LHCN-M2 (cell line): ENCODE data around the gene TMPRSS7. TPM values are rescaled to one million over a fixed set of nuclear protein-coding genes. Genes with fewer than 3 reads are reported as not detected.
"Not testable (repeated sequence)": the region's sequence is repeated elsewhere in the genome, so short reads cannot be mapped to it uniquely, and the experiment has no call there.

Experiments
- DNase-seq: peaks from one replicate; pipeline ENCODE4 v3.0.0-alpha.2; 2012; ENCODE audit warnings: low read depth
- total RNA-seq: library from RNA; depleted of rRNA; stranded (reverse); fragments of >200 nt; gene quantifications from 2 replicates; pipeline ENCODE4 v1.2.3, GENCODE V29; 2014

TMPRSS7 gene
- total RNA-seq, 1 experiment from 2014 or later: not detected

DNA sequence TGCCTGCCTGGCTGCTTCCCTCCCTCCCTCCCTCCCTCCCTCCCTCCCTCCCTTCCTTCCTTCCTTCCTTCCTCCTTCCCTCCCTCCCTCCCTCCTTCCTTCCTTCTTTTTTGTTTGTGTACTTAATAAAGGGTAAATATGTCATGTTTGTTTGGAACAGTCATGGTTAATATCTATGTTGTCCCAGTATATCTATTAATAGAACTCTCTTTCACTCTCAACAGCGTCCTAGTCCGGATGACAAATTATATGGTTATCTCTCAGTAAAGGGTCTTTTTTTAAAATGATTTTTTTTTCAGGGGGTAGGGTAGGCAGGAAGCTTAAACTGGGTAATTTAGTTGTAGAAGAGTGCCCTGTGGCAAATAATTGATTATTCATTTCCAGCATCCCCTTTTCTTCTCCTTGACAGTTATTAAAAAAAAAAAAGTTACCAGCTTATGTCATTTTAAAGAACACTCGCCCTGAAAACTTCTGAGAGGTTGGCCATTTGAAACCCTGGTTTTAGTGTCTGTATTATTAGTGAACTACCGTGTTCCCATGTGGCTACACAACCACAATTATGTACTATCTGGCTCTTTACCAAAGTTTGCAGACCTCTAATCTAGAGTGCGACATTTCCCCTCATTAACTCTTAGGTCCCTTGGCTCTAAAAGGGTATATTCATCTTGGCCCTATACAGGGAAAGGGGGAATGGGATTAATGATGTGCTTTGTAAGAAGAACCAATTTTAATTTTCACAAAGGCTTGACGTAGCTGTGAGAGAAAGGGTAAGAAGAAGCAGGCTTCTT, 22.1 kb upstream of the TMPRSS7 start:
- no peak for DNase-seq

DNA sequence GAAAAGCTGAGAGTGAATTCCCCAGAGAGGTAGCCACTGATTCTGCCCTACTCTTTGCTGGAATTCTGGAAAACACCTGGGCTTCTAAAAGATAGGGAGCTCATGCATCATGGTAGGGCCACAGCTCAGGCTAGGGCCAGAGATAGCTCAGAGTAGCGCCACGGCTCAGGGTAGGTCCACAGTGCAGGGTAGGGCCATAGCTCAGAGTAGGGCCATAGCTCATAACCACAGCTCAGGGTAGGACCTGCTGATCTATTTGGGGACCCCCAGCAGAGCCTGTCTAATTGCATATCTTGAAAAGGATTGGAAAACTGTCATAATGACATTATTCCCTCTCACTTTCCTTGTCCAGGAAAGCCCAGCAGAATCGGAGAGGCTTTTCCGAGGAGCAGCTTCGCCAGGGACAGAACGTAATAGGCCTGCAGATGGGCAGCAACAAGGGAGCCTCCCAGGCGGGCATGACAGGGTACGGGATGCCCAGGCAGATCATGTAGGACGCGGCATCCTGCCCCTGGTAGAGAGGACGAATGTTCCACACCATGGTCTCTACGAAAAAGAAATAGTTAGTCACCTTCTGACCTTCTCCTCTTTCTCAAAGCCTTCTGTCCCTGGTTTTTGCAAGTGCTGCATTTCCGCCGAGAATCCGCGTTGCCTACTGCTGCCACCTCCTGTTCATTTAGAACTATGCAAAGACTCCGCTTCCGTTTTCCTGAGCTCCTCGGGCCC, 21.3 kb upstream of the TMPRSS7 start:
- peak; percentile 82 for DNase-seq

DNA sequence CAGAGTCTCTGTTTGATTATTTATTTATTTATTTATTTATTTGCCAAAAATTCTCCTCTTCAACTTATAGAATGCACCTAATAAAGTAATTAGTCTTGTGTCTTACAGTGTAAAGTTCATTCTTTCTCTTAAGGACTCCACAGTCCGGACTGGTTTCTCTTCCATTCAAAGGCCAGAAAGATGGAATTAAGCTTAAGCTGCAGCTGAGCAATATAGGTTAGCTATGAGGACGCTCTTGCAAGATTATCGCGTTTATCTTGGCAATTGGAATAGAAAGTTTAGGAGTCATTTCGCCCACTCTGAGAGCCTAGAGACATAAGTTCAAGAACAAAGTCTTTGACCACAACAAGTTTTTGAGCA, 20.8 kb upstream of the TMPRSS7 start:
- DNase-seq: no peak

DNA sequence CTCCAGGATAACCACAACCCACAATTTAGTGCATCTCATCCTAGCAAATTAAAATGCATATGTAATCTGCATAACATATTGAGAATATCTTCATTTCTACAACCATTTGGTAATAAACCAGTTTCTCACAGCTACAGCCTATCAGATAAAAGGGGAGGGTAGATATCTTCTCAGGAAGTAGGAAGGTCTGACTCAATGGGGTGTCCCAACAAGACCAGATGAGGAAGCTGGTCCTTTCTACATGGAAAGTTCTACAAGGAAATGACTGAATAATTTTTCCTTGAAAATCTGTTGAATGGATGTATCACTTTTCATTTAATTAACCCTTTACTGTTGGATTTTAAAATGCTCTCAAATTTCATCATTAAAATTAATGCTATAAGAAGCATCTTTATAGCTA, 17.4 kb upstream of the TMPRSS7 start:
- DNase-seq: peak; percentile 16

DNA sequence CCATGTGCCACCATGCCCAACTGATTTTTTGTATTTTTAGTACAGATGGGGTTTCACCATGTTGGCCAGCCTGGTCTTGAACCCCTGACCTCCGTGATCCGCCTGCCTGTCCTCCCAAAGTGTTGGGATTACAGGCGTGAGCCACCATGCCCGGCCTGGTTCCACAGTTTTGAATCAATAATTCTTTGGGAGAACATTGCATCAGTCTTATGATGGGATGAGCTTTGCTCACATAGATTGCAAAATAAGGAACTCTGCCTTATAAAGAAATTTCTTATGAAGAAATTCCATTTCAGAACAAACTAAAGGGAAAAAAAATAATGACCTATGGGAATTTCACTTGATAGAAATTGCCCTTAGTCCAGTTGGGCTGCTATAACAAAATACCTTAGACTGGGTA, 15.8 kb upstream of the TMPRSS7 start:
- DNase-seq: no peak

DNA sequence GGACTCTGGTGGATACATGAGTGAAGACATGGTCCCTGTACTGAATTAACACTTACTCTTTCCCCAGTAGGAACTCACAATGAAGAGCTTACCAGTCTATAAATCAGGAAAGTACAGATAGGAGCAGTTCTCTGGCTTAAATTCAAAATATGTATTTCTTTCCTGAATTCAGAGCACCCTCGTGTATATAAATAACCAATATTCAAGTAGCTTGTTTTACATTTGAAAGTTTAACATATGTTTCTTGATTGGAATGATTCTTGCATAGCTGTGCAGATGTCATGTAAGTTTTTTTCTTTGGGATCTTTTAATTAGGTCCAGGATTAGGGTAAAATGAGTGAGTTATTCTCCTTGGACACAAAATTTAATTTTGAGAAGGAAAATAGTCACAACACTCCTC, 14.8 kb upstream of the TMPRSS7 start:
- DNase-seq: no peak

DNA sequence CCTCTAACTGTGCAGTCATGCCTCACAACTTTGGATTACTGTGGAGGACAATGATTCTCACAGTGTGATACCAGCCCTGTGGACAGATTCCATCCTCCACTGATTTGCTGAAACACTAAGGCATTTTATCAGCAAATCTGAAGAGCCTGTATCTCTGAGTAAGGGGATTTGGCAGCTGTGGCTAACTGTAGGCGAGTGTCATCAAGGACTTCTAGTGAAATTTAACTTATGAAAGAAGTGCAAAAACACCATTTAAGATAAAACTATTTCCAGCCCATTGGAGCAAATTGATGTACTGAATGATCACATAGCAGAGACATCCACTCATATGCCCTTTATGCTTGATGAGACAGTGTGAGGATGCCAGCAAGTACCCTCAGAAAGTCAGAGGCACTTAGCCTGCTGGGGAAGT, 13.9 kb upstream of the TMPRSS7 start:
- no peak for DNase-seq

DNA sequence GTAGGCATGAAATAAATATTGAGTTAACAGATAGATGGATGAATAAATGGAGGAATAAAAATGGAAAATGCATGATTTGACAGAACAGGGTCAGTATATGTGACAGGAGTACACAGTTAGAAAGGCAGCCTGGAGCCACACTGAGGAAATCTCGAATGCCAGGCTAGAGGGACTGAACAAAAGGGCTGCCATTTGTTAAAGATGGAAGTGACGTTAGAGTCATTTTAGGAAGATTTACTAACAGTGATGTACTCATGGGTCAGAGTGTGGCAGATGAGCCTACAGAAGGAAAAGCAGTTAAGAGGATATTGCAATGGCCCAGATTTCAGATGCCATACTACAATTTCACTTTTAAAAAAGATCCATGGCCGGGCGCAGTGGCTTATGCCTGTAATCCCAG, 7.4 kb upstream of the TMPRSS7 start:
- no peak for DNase-seq

DNA sequence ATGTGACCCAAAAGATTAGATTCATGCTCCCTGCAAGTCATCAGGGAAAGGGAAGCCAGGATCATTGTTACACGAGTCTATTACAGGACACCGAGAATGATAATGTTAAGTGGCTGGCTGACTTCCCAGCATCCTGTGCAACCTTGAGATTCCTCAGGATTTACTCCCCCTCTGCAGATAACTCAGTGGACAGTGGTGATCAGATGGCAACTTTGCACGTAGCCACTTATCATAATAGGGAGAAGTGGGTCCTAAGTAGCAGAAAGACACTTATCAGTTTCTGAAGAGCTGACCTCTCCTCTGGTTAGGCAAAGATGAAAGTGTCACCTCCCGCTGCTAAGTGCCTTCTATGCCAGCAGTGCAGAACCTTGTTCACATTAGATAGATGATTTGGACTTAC, 6.7 kb upstream of the TMPRSS7 start:
- no peak for DNase-seq

DNA sequence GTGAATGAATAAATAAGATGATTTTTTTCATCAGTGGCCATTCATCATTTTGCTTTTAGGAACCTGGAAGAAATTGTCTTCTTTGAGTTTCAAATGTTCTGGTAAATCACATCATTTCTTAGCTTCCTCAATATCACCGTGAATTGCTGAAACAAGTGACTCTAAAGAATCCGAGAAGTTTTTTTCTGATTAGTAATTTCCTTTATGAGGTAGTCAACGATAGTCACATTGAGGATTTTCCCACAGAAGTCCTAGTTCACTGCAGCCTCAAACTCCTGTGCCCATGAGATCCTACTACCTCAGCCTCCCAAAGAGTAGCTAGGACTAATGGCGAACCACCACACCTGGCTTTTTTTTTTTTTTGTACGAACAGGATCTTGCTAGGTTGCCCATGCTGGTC, 3.6 kb upstream of the TMPRSS7 start:
- no peak for DNase-seq

DNA sequence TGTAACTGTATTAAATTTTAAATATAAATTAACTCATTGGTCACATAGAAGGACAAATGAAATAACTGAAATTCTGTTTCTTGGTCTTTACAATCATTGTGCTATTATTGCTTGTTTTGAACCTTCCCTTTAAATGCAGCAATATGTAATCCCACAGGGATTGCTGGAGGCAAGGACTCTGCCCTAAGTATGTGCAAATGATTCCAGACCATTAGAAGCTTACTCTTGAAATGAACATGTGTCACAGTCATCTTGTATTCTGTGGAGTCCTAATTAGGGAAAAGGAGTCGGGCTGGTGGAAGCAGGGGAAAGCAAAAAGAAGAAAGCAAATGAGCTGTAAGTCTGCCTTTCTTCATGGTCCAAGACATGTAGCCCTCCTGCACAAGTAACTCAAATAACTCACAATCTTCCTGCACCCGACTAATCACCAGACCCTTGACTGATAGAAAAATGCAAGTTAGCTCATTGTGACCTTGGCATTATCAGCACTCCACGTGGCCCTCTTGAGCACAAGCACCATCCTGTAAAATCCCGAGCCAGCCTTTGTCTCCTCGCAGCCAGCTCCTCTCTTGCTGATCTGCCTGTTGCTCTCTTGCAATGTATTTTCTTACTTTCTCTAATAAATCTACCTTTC, 2.3 kb upstream of the TMPRSS7 start:
- DNase-seq: no peak

DNA sequence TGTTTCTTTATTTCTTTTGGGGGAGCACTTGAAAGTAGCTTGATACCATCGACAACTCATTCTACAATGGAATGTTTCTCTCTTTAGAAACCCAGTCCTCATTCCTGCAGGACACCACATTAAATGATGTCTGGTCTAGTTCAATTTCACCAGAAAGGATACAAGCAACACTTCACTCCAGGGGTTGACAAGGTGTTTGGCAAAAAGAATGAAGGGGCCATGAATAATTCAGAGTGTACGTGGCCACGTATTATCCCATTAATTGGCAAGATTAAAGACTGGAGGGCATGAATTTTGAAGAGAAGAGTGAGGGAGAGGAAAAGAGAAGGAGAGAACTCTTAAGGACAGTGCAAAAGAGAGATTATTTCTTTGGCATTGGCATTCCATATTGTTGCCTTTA, 705 bp downstream of the TMPRSS7 start:
- no peak for DNase-seq

DNA sequence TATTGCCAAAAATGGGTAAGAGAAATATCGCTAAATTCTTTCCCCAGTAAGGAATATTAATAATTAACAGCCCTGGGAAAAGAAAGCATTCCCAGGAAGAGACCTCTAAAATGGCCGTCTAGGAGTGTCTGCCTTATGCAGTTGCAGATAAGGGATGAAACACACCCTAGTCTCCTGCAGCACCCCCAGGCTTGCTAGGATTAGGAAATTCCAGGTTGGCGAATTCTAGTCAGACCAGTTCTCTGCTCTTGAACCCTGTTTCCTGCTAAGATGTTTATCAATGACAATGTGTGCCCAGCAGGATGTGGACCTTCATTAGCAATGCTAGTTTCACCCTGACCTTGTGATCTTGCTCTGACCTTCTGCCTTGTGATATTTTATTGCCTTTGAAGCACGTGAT, 2.7 kb downstream of the TMPRSS7 start:
- DNase-seq: not testable (repeated sequence)

DNA sequence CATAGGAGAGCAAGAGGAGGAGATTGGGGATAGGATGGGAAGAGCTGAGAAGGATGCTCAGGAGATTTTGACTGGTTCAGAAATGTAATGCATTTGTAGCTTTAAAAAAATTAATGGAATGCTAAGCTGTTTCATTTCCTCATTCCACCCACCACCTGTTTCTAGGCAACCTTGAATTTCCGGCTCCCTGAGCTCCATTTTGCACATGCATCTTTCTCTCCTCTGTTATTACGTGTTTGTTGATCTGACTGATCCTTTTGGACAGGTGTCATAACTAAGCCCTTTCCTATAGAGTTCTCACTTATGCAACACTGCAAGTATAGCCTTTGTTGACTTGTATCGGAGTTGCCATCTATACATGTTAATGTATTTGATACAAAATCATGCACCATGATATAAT, 4.3 kb downstream of the TMPRSS7 start:
- peak; percentile 79 for DNase-seq

DNA sequence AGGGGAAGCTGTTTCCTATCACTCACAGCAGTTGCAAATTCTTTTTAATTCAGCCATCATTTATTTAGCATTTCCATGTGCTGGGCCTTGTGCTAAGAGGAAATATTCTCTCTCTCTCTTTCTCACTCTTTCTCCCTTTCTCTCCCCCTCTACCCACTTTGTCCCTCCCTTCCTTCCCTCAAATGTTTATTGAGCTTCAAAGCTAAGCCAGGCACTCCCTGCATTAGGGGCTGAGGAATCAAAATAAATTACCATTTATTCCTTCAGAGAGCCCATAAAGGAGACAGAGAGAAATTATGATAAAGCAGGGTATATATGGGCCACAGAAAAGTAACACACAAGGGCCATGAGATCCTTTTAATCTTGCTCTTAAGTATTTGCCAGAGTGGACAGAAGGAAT, 6.8 kb downstream of the TMPRSS7 start:
- DNase-seq: no peak

DNA sequence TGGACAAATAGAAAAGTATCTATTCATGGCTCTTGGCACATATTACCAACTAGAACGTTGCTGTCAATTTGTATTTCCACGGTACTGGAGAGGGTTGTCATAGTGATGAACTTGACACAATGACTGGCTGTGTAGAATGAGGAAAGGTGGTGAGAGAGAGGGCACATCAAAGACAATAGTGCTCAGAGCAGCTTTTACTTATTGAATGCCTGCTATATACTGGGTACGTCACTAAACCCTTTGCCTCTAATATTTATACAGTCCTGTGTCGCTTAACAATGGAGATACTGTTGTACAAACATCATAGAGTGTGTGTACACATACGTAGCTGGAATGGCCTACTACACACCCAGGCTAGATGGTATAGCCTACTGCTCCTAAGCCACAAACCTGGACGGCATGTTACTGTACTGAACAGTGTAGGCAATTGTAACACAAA, 8.3 kb downstream of the TMPRSS7 start:
- no peak for DNase-seq

DNA sequence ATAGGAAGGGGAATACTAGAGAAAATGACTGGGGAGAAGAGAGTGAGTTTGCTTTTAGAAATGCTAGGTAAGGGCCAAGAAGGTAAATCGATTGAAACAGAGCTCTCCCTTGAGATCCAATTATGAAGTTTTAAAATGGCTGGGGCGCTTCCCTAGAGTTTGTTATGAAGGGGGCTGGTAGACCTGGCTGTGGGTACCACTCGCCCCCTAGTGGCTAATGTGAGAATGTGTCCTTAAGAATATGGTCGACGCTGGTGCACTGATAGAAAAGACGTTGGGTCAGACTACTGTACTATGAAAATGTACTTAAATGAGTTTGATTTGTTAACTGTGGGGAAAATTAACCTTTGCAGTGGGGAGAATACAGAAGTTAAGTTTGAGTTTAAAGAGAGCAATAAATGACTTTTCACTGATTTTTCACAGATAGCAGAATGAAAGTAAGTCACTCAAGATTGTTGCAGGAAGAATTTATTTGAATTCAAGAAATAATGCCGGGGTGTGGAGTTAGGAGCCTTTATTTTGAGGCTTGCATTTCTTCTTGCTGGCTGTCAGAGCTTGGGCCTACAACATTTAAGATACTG, 9.2 kb downstream of the TMPRSS7 start:
- peak; percentile 73 for DNase-seq

DNA sequence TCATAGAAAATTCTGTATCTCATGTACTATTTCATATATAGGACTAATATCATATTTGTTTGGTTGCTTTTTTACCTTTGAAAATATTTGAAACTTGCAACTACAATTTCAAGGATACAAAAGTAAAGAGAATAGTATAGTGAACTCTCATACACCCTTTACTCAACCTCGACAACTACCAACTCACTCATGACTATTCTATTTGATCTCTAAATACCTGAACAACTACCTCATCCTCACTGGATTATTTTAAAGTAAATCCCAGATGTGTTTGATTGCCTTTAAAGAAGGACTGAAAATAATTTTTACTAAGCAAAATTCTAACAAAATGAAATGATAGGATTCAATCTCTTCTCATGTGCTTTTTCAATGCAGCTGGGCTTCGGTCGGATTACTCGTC, 12.1 kb downstream of the TMPRSS7 start:
- DNase-seq: no peak

DNA sequence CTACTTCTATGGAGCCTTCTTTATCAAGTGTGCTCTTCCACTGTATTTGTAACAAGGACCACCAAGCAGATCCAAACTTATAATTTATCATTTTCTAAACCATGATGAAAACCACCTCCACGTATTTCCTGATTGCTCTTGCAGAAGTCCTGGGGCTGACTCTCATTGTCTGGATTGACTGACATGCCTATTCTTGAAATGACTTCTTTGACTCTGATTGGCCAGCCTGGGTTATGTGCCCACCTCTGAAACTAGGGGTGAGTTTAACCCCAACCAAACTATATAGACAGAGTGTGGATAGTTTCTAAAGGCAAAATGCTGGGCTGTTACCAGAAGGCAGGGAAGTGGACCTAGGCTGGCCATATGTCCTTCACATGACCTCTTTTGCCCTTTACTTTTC, 12.7 kb downstream of the TMPRSS7 start:
- no peak for DNase-seq

DNA sequence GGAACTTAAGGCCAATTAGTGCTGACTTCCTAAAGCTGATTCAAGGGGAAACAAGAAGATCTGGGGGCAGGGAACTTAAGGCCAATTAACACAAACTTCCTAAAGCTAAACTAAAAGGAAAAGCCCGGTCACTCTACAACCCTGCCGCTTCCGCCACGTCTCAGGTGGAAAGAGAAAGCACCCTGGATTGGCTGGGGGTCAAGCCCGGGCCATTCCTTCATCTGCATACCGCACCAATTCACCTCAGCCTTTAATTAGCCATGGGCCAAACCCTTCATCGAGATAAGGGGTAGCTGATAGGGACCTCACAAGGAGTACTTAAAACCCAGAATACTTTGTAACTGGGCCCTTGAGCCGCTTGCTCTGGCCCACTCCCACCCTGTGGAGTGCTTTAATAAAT, 14.4 kb downstream of the TMPRSS7 start:
- DNase-seq: no peak

DNA sequence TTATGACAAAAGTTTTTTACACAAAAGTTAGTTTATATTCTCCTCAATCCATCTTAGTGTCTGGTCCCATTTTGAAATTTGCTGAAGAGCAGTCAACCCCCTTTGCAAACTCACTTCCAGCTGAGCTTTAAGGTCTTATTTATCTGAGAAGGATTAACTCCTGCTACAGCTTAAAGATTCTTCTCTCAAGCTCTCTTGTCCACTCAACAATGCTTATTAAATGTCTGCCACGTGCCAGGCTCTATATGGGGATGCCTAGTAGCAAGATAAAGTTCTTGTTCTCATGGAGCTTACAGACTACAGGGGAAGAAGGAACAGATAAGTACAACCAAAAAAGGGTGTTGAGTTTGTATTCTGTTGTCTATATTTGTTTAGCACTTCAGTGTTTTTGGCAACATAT, 18.7 kb downstream of the TMPRSS7 start:
- no peak for DNase-seq

DNA sequence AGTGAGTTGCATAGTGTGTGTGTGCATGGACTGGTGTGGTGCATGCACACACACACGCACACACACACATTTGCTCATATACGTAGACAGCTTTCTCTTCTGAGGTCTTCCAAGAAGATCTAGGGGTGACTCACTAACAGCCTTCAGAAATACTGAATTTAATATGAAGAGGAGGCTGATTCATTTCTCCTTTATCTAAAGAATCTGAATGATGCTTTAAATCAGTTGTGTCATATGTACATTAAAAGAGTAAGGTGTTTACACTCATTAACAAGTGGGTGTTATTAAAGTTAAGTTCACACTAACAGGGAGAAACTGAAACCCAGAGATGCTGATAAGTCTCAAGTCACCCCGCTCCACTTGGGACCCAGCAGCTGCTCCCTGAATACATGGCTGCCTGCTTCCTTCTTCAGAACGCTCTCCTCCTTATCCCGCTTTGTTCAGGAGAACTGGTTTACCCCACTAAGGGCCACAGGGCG, 22.0 kb downstream of the TMPRSS7 start:
- DNase-seq: peak; percentile 62
